Duodenal mucosa (tissue), 2 donors: Measurements from ENCODE around the gene ST6GALNAC4.

ENCODE experiments used
- H3K27ac ChIP-seq: one replicate; pipeline ENCODE4 v1.7.0; 2013; ENCODE audit warnings: low read depth, low read length
- H3K27me3 ChIP-seq, 2 donors: one replicate each; pipeline ENCODE4 v1.7.0; 2013; ENCODE audit warnings: low read length in 2 of 2, control low read depth in 1 of 2; ENCODE audit not compliant: insufficient read depth in 2 of 2, control insufficient read depth in 1 of 2
- H3K36me3 ChIP-seq, 2 donors: one replicate each; pipeline ENCODE4 v1.7.0; 2013; ENCODE audit warnings: low read length in 2 of 2, control low read depth in 1 of 2; ENCODE audit not compliant: insufficient read depth in 2 of 2, control insufficient read depth in 1 of 2
- H3K4me1 ChIP-seq, 2 donors: one replicate each; pipeline ENCODE4 v1.7.0; 2013; ENCODE audit warnings: low read length in 2 of 2, control low read depth in 1 of 2; ENCODE audit not compliant: insufficient read depth in 2 of 2, control insufficient read depth in 1 of 2
- H3K4me3 ChIP-seq, 2 donors: one replicate each; pipeline ENCODE4 v1.7.0; 2013; ENCODE audit warnings: low read length in 2 of 2, low read depth in 1 of 2
- H3K9ac ChIP-seq, 2 donors: one replicate each; pipeline ENCODE4 v1.7.0; 2013; ENCODE audit warnings: low read length in 2 of 2, low read depth in 1 of 2
- H3K9me3 ChIP-seq, 2 donors: one replicate each; pipeline ENCODE4 v1.7.0; 2013; ENCODE audit warnings: low read length in 2 of 2, control low read depth in 1 of 2; ENCODE audit not compliant: control insufficient read depth in 1 of 2

Gene ST6GALNAC4, protein sequence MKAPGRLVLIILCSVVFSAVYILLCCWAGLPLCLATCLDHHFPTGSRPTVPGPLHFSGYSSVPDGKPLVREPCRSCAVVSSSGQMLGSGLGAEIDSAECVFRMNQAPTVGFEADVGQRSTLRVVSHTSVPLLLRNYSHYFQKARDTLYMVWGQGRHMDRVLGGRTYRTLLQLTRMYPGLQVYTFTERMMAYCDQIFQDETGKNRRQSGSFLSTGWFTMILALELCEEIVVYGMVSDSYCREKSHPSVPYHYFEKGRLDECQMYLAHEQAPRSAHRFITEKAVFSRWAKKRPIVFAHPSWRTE

GRCh38 chr9:127916720-127917581 lies at the start of gene ST6GALNAC4:
TSS of gene ST6GALNAC4 (minus strand) at chr9:127917041. CDS start at chr9:127916419, 622 bp downstream.
- H3K9me3 ChIP-seq = no peaks in the 10 kb centered on the region
- H3K4me3 ChIP-seq = peak within 1 kb of the TSS; percentile 80 to 93
- peaks cover 8 to 10% of the 10 kb centered on the region in 2 donors for H3K36me3 ChIP-seq
- H3K4me1 ChIP-seq = peaks cover 51 to 62% of the 10 kb centered on the region in 2 donors
- H3K27me3 ChIP-seq = no peaks in the 10 kb centered on the region
- peak within 1 kb of the TSS; percentile 72 to 90 for H3K9ac ChIP-seq
- H3K27ac ChIP-seq = peak within 1 kb of the TSS; percentile 14

DNA sequence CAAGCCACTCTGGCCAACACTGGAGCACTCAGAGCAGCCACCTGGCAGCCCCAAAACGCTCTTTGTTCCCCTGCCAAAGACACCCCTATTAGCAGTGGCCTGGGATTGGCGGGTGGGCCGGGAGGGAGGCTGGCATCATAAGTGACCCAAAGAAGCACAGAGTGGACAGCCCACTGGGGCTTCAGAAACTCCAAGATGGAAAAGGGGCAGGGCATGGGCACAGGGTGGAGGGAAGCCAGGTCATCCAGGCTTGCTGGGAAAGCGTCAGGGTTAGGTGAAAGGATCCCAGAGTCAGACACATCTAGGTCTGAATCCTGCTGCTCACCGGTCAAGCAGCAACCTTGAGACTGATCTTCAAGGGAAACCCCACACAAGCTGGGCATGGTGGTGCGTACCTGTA lies 49.1 kb upstream of the ST6GALNAC4 start:
- H3K27me3 ChIP-seq = no peaks in the 10 kb centered on the region
- H3K9me3 ChIP-seq = no peaks in the 10 kb centered on the region
- H3K4me1 ChIP-seq = peaks cover 87 to 96% of the 10 kb centered on the region in 2 donors
- no peak overlapping the region for H3K4me3 ChIP-seq
- peaks cover 0 to 7% of the 10 kb centered on the region in 2 donors for H3K36me3 ChIP-seq
- H3K27ac ChIP-seq = peak overlapping the region; percentile 89
- peak overlapping the region; percentile 57 to 59 for H3K9ac ChIP-seq

GRCh38 chr9:127963359-127964064 lies 46.7 kb upstream of the ST6GALNAC4 start:
- no peak overlapping the region for H3K4me3 ChIP-seq
- peak overlapping the region; percentile 38 to 40 for H3K9ac ChIP-seq
- peaks cover 77 to 80% of the 10 kb centered on the region in 2 donors for H3K4me1 ChIP-seq
- H3K9me3 ChIP-seq = no peaks in the 10 kb centered on the region
- peaks cover 0 to 7% of the 10 kb centered on the region in 2 donors for H3K36me3 ChIP-seq
- H3K27ac ChIP-seq = peak overlapping the region; percentile 1
- H3K27me3 ChIP-seq = no peaks in the 10 kb centered on the region

GRCh38 chr9:127963041-127963358 lies 46.2 kb upstream of the ST6GALNAC4 start:
- Histone ChIP-seq H3K4me3 (no peak overlapping the region), H3K9ac (peak overlapping the region in 1 of 2 donors; percentile 38), H3K4me1 (peaks cover 72 to 75% of the 10 kb centered on the region in 2 donors)

DNA sequence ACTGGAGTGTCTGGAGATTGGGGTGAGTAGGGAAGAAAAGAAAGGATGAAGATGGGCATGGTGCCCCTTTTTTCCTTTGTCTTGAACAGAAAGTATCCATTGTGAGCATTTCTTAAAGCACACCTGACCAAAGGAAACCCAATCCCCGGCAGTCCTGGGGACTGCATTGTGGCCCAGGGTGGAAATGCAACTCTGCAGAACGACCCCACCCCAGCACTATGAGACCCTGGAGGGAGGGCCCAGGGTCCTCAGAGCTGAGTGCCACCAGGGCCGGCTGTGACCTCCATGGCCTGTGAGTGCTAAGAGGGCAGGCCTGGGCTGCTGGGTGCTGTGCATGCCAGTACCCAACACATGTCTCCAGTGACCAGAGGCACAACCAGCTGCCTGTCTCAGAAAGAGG lies 45.4 kb upstream of the ST6GALNAC4 start:
- H3K4me3 ChIP-seq = no peak overlapping the region
- H3K36me3 ChIP-seq = peaks cover 0 to 7% of the 10 kb centered on the region in 2 donors
- no peaks in the 10 kb centered on the region for H3K27me3 ChIP-seq
- H3K9ac ChIP-seq = no peak overlapping the region
- H3K27ac ChIP-seq = no peak overlapping the region
- peaks cover 65 to 68% of the 10 kb centered on the region in 2 donors for H3K4me1 ChIP-seq
- no peaks in the 10 kb centered on the region for H3K9me3 ChIP-seq

More at GRCh38 chr9:127963041-127963358, 46.2 kb upstream of the ST6GALNAC4 start:
- Histone ChIP-seq H3K36me3 (peaks cover 0 to 7% of the 10 kb centered on the region in 2 donors), H3K27ac (no peak overlapping the region), H3K27me3 (no peaks in the 10 kb centered on the region), H3K9me3 (no peaks in the 10 kb centered on the region)

- no peak overlapping the region for H3K9ac ChIP-seq
- H3K36me3 ChIP-seq = peaks cover 0 to 7% of the 10 kb centered on the region in 2 donors
- H3K27me3 ChIP-seq = no peaks in the 10 kb centered on the region
- H3K27ac ChIP-seq = no peak overlapping the region
- H3K4me1 ChIP-seq = peaks cover 59 to 62% of the 10 kb centered on the region in 2 donors
- H3K9me3 ChIP-seq = no peaks in the 10 kb centered on the region
- H3K4me3 ChIP-seq = no peak overlapping the region
These were observed 44.8 kb upstream of the ST6GALNAC4 start for GRCh38 chr9:127961613-127962155.

- H3K27me3 ChIP-seq = no peaks in the 10 kb centered on the region
- H3K9me3 ChIP-seq = no peaks in the 10 kb centered on the region
- no peak overlapping the region for H3K27ac ChIP-seq
- H3K36me3 ChIP-seq = peaks cover 0 to 7% of the 10 kb centered on the region in 2 donors
- H3K9ac ChIP-seq = peak overlapping the region in 1 of 2 donors; percentile 57
- peaks cover 54 to 60% of the 10 kb centered on the region in 2 donors for H3K4me1 ChIP-seq
- peak overlapping the region in 1 of 2 donors; percentile 13 for H3K4me3 ChIP-seq
These were observed 44.3 kb upstream of the ST6GALNAC4 start for GRCh38 chr9:127961155-127961490.

DNA sequence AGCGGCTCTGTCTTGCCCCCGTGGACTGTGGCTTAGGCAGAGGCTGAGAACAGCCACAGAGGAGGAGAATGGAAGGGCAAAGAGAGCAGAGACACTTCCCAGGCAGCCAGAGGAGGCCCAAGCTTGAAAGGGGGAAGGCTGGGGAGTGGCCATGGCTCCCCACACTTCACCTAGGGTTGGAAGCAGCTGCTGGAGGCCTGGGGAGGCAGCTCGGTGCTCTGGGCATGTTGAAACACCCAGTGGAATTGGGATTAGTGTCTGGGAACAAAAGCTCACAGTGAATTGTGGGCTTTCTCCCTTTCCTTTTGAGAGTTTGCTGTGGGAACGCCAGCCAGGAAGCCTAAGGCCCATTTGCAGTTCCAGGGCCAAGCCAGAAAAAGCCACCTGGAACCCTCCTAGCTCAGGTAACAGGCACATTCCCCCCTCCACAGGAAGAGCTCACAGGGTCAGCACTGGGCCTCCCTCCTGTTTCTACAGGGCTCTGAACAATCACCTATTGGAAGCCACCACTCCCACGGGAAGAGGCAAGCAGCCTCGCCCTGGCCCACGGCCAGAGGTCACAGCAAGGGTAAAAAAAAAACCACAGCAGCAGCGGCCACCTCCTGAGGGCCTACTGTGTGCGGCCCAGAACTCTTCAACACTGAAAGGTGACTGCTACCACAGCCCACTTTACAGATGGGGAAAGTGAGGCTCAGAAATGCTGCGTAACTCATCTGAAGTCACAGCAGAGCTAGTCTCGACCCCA lies 43.7 kb upstream of the ST6GALNAC4 start:
- Histone ChIP-seq H3K9me3 (no peaks in the 10 kb centered on the region), H3K36me3 (peaks cover 0 to 7% of the 10 kb centered on the region in 2 donors), H3K27ac (peak overlapping the region; percentile 53), H3K9ac (peak overlapping the region; percentile 57 to 58), H3K4me3 (peak overlapping the region in 1 of 2 donors; percentile 13), H3K27me3 (no peaks in the 10 kb centered on the region), H3K4me1 (peaks cover 54 to 60% of the 10 kb centered on the region in 2 donors)

DNA sequence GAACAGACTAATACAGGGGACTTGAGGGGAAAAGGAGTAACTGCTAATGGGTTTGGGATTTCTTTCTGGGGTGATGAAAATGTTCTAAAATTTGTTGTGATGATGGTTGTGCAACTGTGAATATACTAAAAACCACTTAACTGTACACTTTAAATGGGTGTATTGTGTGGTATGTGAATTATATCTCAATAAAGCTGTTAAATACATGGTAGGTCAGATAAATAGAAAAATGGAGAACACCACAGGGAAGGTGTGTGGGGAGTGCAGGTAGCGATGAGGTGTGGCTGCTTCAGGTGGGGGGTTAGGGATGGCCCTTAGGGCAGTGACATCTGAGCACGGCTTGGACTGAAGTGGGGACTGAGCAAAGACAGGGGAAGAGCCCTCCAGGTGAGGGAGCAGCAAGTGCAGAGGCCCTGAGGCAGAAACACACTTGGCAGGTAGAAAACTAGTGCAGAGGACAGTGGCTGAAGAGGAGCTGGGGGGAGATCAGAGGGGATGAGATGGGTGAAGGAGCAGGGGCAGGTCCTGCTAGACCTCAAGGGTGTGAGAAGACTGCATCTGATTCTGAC lies 43.1 kb upstream of the ST6GALNAC4 start:
- Histone ChIP-seq H3K4me3 (no peak overlapping the region), H3K9ac (peak overlapping the region; percentile 57 to 58), H3K36me3 (peaks cover 0 to 7% of the 10 kb centered on the region in 2 donors), H3K27ac (peak overlapping the region; percentile 53), H3K27me3 (no peaks in the 10 kb centered on the region), H3K9me3 (no peaks in the 10 kb centered on the region), H3K4me1 (peaks cover 55 to 60% of the 10 kb centered on the region in 2 donors)
